H1 (cell line): ENCODE results near the gene PRKAR1B. TPM values are rescaled to one million over a fixed set of nuclear protein-coding genes. Genes with fewer than 3 reads are reported as not detected.

Experiments
- CTCF ChIA-PET: fragments of 300-600 bp; sonication (Branson Sonifier 250); formaldehyde crosslinking; loops from one replicate; lab custom pipeline; 2021; ENCODE audit not compliant: partially characterized antibody; lab: Charles Lee
- POLR2A ChIA-PET: fragments of 300-600 bp; sonication (Branson Sonifier 250); formaldehyde crosslinking; loops from one replicate; lab custom pipeline; 2021; ENCODE audit warnings: inconsistent platforms; ENCODE audit not compliant: partially characterized antibody; lab: Charles Lee
- DNase-seq, 2 experiments: peaks; one replicate each; pipeline versions ENCODE4 v3.0.0 to v3.0.0-alpha.2; 2010 to 2022; ENCODE audit warnings: low spot score in 2 of 2, low read depth in 1 of 2, mixed read lengths in 1 of 2
- FAIRE-seq: peaks from 2 replicates; lab custom pipeline; 2011; peaks lifted over from hg19 to GRCh38; lab: Jason Lieb, UNC
- H2AFZ ChIP-seq: 2 replicates; pipeline ENCODE4 v1.8.1; 2012; ENCODE audit warnings: low read length, inconsistent platforms
- H2AK5ac ChIP-seq: 2 replicates; pipeline ENCODE4 v1.6.1; 2013; ENCODE audit warnings: low read depth, low read length
- H2BK120ac ChIP-seq: replicated peaks from 2 replicates; pipeline ENCODE3; 2013; ENCODE audit warnings: low read depth, low read length, inconsistent platforms
- H2BK12ac ChIP-seq: 2 replicates; pipeline ENCODE4 v1.6.1; 2013; ENCODE audit warnings: low read depth, low read length
- H2BK15ac ChIP-seq: 2 replicates; pipeline ENCODE4 v1.6.1; 2013; ENCODE audit warnings: low read length
- H2BK20ac ChIP-seq: 2 replicates; pipeline ENCODE4 v1.6.1; 2013; ENCODE audit warnings: low read length
- H2BK5ac ChIP-seq: 2 replicates; pipeline ENCODE4 v1.6.1; 2013; ENCODE audit warnings: low read depth, low read length
- H3K14ac ChIP-seq: 2 replicates; pipeline ENCODE4 v1.6.1; 2013; ENCODE audit warnings: inconsistent platforms; ENCODE audit not compliant: insufficient read length
- H3K18ac ChIP-seq: 2 replicates; pipeline ENCODE4 v1.6.1; 2013; ENCODE audit warnings: low read length; ENCODE audit errors: extremely low read depth
- H3K23ac ChIP-seq: 2 replicates; pipeline ENCODE4 v1.6.1; 2013; ENCODE audit warnings: inconsistent platforms; ENCODE audit not compliant: insufficient read length
- H3K23me2 ChIP-seq: 2 replicates; pipeline ENCODE4 v1.6.1; 2013; ENCODE audit warnings: low read depth, low read length
- H3K27ac ChIP-seq: 2 replicates; pipeline ENCODE4 v1.6.1; 2011; ENCODE audit warnings: low read depth, low read length, inconsistent platforms
- H3K27me3 ChIP-seq, 4 experiments: replicated peaks in 1 of 4; 1 replicate in 1 of 4; 2 replicates in 3 of 4; pipeline versions ENCODE4 v1.6.1 to v1.8.1; 2011 to 2013; ENCODE audit warnings: low read length in 3 of 4, mild to moderate bottlenecking in 3 of 4, inconsistent platforms in 2 of 4, mixed read lengths in 2 of 4, moderate library complexity in 1 of 4; ENCODE audit not compliant: control insufficient read depth in 3 of 4, insufficient read depth in 3 of 4; ENCODE audit errors: extremely low read depth in 1 of 4
- H3K36me3 ChIP-seq, 4 experiments: 2 replicates each; pipeline versions ENCODE4 v1.6.1 to v1.8.1; 2011 to 2013; ENCODE audit warnings: mild to moderate bottlenecking in 4 of 4, low read length in 3 of 4, moderate library complexity in 2 of 4, control low read depth in 1 of 4, inconsistent platforms in 1 of 4; ENCODE audit not compliant: insufficient read depth in 4 of 4, control insufficient read depth in 2 of 4
- H3K4ac ChIP-seq: replicated peaks from 2 replicates; pipeline ENCODE3; 2013; ENCODE audit warnings: low read length, low read depth, mixed read lengths, inconsistent platforms; ENCODE audit not compliant: insufficient read length
- H3K4me1 ChIP-seq, 4 experiments: replicated peaks in 1 of 4; 1 replicate in 1 of 4; 2 replicates in 3 of 4; pipeline versions ENCODE4 v1.6.1 to v1.8.1; 2011 to 2013; ENCODE audit warnings: low read length in 3 of 4, inconsistent platforms in 2 of 4, mixed read lengths in 1 of 4; ENCODE audit not compliant: insufficient read depth in 4 of 4, control insufficient read depth in 3 of 4
- H3K4me2 ChIP-seq, 2 experiments: 2 replicates each; pipeline versions ENCODE4 v1.6.1 to v1.8.1; 2011 to 2013; ENCODE audit warnings: low read depth in 2 of 2, low read length in 2 of 2, control low read depth in 1 of 2, inconsistent platforms in 1 of 2, mild to moderate bottlenecking in 1 of 2; ENCODE audit not compliant: insufficient read depth in 1 of 2
- H3K4me3 ChIP-seq, 4 experiments: fragments of 200-600, 300-600 bp in 1 of 4; sonication (generic), shearing (Covaris generic), sonication (Bioruptor Twin) in 1 of 4; 2 replicates each; pipeline versions ENCODE4 v1.5.1 to v1.8.1; 2011 to 2016; ENCODE audit warnings: low read length in 4 of 4, low read depth in 3 of 4, control low read depth in 2 of 4, inconsistent platforms in 2 of 4, mild to moderate bottlenecking in 2 of 4, mixed read lengths in 1 of 4, moderate library complexity in 1 of 4; ENCODE audit not compliant: insufficient read depth in 2 of 4; ENCODE audit errors: extremely low read depth in 1 of 4
- H3K56ac ChIP-seq: replicated peaks from 2 replicates; pipeline ENCODE3; 2013; ENCODE audit warnings: low read depth, mild to moderate bottlenecking, mixed read lengths, low read length, inconsistent platforms; ENCODE audit not compliant: insufficient read length
- H3K79me1 ChIP-seq: 2 replicates; pipeline ENCODE4 v1.6.1; 2013; ENCODE audit warnings: low read depth, low read length, control low read depth
- H3K79me2 ChIP-seq, 2 experiments: 2 replicates each; pipeline versions ENCODE4 v1.6.1 to v1.8.1; 2012 to 2013; ENCODE audit warnings: low read length in 2 of 2, mild to moderate bottlenecking in 2 of 2, inconsistent platforms in 1 of 2; ENCODE audit not compliant: insufficient read depth in 2 of 2, control insufficient read depth in 1 of 2
- H3K9ac ChIP-seq, 4 experiments: replicated peaks in 1 of 4; 1 replicate in 1 of 4; 2 replicates in 3 of 4; pipeline versions ENCODE4 v1.6.1 to v1.8.1; 2011 to 2013; ENCODE audit warnings: low read depth in 3 of 4, low read length in 3 of 4, control low read depth in 2 of 4, mild to moderate bottlenecking in 2 of 4, moderate library complexity in 2 of 4, inconsistent platforms in 1 of 4; ENCODE audit errors: extremely low read depth in 1 of 4
- H3K9me3 ChIP-seq, 2 experiments: 2 replicates each; pipeline versions ENCODE4 v1.6.1 to v1.8.1; 2012 to 2013; ENCODE audit warnings: mild to moderate bottlenecking in 2 of 2, moderate library complexity in 2 of 2, control low read depth in 1 of 2, inconsistent platforms in 1 of 2, low read depth in 1 of 2, low read length in 1 of 2, mixed read lengths in 1 of 2; ENCODE audit not compliant: insufficient read depth in 2 of 2
- H4K20me1 ChIP-seq, 2 experiments: replicated peaks in 1 of 2; 2 replicates each; pipeline versions ENCODE3 to v1.8.1; 2011 to 2013; ENCODE audit warnings: inconsistent platforms in 2 of 2, low read length in 2 of 2, mild to moderate bottlenecking in 1 of 2; ENCODE audit not compliant: insufficient read depth in 2 of 2, control insufficient read depth in 1 of 2
- H4K5ac ChIP-seq: 2 replicates; pipeline ENCODE4 v1.6.1; 2013; ENCODE audit warnings: low read length, low read depth, mixed read lengths, inconsistent platforms; ENCODE audit not compliant: insufficient read length
- H4K8ac ChIP-seq: 2 replicates; pipeline ENCODE4 v1.8.0; 2013; ENCODE audit warnings: mild to moderate bottlenecking, moderate library complexity, low read length, inconsistent platforms; ENCODE audit not compliant: insufficient read depth; ENCODE audit errors: extremely low read depth
- H4K91ac ChIP-seq: replicated peaks from 2 replicates; pipeline ENCODE3; 2013; ENCODE audit warnings: low read length, mixed read lengths, inconsistent platforms; ENCODE audit not compliant: insufficient read length
- BCL11A ChIP-seq, 2 experiments: IDR thresholded peaks; one replicate each; pipeline ENCODE4 v1.6.1; 2011; ENCODE audit warnings: low read depth in 2 of 2, low read length in 2 of 2, mild to moderate bottlenecking in 2 of 2
- CTBP2 ChIP-seq: IDR thresholded peaks from 2 replicates; pipeline ENCODE4 v1.7.0; 2011; ENCODE audit warnings: borderline replicate concordance, mild to moderate bottlenecking, moderate library complexity, mixed read lengths, low read length; ENCODE audit not compliant: insufficient read depth, insufficient read length
- KDM1A ChIP-seq: fragments of 200-600, 300-600 bp; sonication (generic); IDR thresholded peaks from 2 replicates; pipeline ENCODE4 v1.7.1; 2016; ENCODE audit warnings: mild to moderate bottlenecking, low read length, borderline replicate concordance
- POU5F1 ChIP-seq: IDR thresholded peaks from 2 replicates; pipeline ENCODE4 v1.6.1; 2011; ENCODE audit warnings: low read depth, mild to moderate bottlenecking, low read length, moderate library complexity
- RFX5 ChIP-seq: IDR thresholded peaks from 2 replicates; pipeline ENCODE4 v1.6.1; 2011; ENCODE audit warnings: low read depth, low read length, improper control_type of control experiment, borderline replicate concordance
- RXRA ChIP-seq: IDR thresholded peaks from 2 replicates; pipeline ENCODE4 v1.6.1; 2011; ENCODE audit warnings: low read depth, mild to moderate bottlenecking, low read length, moderate library complexity; ENCODE audit not compliant: insufficient read depth
- WGBS, 2 experiments: shearing (Covaris generic) in 1 of 2; methylation state at CpG; one replicate each; pipeline versions ENCODE4 v1.1.6 to v1.1.7; 2013 to 2015; ENCODE audit warnings: low lambda C conversion rate in 2 of 2, mixed read lengths in 2 of 2, inconsistent platforms in 1 of 2, low coverage in 1 of 2, missing lambda C conversion rate in 1 of 2; ENCODE audit not compliant: insufficient replicate concordance in 2 of 2, insufficient coverage in 1 of 2, insufficient read length in 1 of 2; ENCODE audit errors: extremely low coverage in 1 of 2, missing lambda C conversion rate in 1 of 2; 5-methylcytosine and 5-hydroxymethylcytosine counted together
- polyA plus RNA-seq, 7 experiments: library from polyadenylated mRNA; depleted of rRNA in 3 of 7; stranded (reverse) in 5 of 7; unstranded in 2 of 7; fragments of >200 nt in 5 of 7; fragments of 200-250 nt in 2 of 7; gene quantifications; 1 replicate in 5 of 7; 2 replicates in 1 of 7; 4 replicates in 1 of 7; pipeline versions ENCODE4 v1.2.1 to v1.2.3, GENCODE V29; 2011 to 2013; ENCODE audit warnings: missing spikeins in 2 of 7, mixed read lengths in 2 of 7
- total RNA-seq: library from RNA; stranded (reverse); fragmentation: NEBNext Ultra II Directional; extraction: Animal tissue kit (Norgen Biotek cat#: 25700); gene quantifications from 2 replicates; pipeline ENCODE4 v1.2.1, GENCODE V29; 2021

The PRKAR1B gene
- total and polyA plus RNA-seq, 2 of the 8 experiments (the other 6 are each of a cell fraction or from before 2014, with no cell fraction given) = 12.3 to 55.7 TPM

- Histone ChIP-seq H2BK15ac (no peak overlapping the region), H3K4ac (peak overlapping the region; percentile 41), H2BK12ac (peak overlapping the region; percentile 71; the same call in 1 of the 2 replicates), H3K14ac (no peak overlapping the region), H3K23ac (no peak overlapping the region), H3K56ac (no peak overlapping the region), H3K36me3 (peaks cover 3 to 22% (median 8%) of the 10 kb centered on the region in 4 experiments; a peak in 4 of 8 replicates), H3K9me3 (peaks cover 2 to 5% of the 10 kb centered on the region in 2 experiments; a peak in 2 of 4 replicates), H2AK5ac (no peak overlapping the region), H3K18ac (no peak overlapping the region), H4K5ac (no peak overlapping the region), H3K4me1 (no peaks in the 10 kb centered on the region), H3K9ac (no peak overlapping the region), H4K8ac (no peak overlapping the region; the same call in 1 of the 2 replicates), H3K79me1 (peaks cover 3% of the 10 kb centered on the region), H3K4me2 (no peak overlapping the region), H4K91ac (no peak overlapping the region), H2AFZ (no peak overlapping the region), H4K20me1 (peaks cover 0 to 7% of the 10 kb centered on the region in 2 experiments), H3K4me3 (no peak overlapping the region), H2BK20ac (no peak overlapping the region), H3K27me3 (no peaks in the 10 kb centered on the region), H3K23me2 (peaks cover 4% of the 10 kb centered on the region; the same call in 1 of the 2 replicates), H3K79me2 (no peaks in the 10 kb centered on the region), H2BK5ac (peak overlapping the region; percentile 63; the same call in 1 of the 2 replicates), H2BK120ac (no peak overlapping the region), H3K27ac (no peak overlapping the region)
- no peak for TF ChIP-seq KDM1A
- TF ChIP-seq CTBP2 = no peak
- no peak for TF ChIP-seq RXRA
- TF ChIP-seq BCL11A (IDR thresholded peaks at IDR 0.05; ENCODE audit: low read depth in 2 of 2, low read length in 2 of 2) = no peak
- TF ChIP-seq POU5F1 = no peak
- TF ChIP-seq RFX5 = no peak
- CTCF ChIA-PET = interaction anchor here (1.2 kb wide), 1 partner anchor 11 kb away, joined by 4 read pairs; no protein-coding TSS in a partner anchor
- FAIRE-seq = no peak
- no peak for DNase-seq
- 92% methylated on average over 30 of the region's 30 CpGs; no CpG with 5 or more reads in 1 of the 2 experiments for WGBS, 2 experiments
- POLR2A ChIA-PET = no interaction called here
Measured at GRCh38 chr7:583410-584121, 143.5 kb downstream of the PRKAR1B start.
